Motor neuron (in vitro differentiated cells): ENCODE measurements around the gene THEM5. TPM values are rescaled to one million over a fixed set of nuclear protein-coding genes. Genes with fewer than 3 reads are reported as not detected.

ENCODE experiments used
- ATAC-seq, 8 experiments: fragments of 200-7000 bp; cut with Tn5 transposase; replicated peaks in 6 of 8; 2 replicates each; pipeline ENCODE4 v1.8.0; 2021; ENCODE audit warnings: mild to moderate bottlenecking in 8 of 8, moderate library complexity in 8 of 8
- H3K27ac ChIP-seq, 2 donors: fragments of 250-450 bp; sonication (Bioruptor Pico); 2 replicates each; pipeline ENCODE4 v1.9.0; 2021; ENCODE audit warnings: antibody characterized with exemption in 2 of 2, mild to moderate bottlenecking in 2 of 2, moderate library complexity in 1 of 2
- H3K4me1 ChIP-seq, 2 donors: fragments of 250-450 bp; sonication (Bioruptor Pico); replicated peaks in 1 of 2; 2 replicates each; pipeline ENCODE4 v1.6.1; 2021; ENCODE audit warnings: antibody characterized with exemption in 2 of 2, mild to moderate bottlenecking in 2 of 2, moderate library complexity in 1 of 2
- H3K4me3 ChIP-seq, 5 donors: fragments of 250-450 bp; sonication (Bioruptor Pico); 2 replicates each; pipeline ENCODE4 v1.9.0; 2021; ENCODE audit warnings: antibody characterized with exemption in 5 of 5, mild to moderate bottlenecking in 5 of 5, moderate library complexity in 4 of 5
- WGBS, 10 experiments: fragments of 450-650 bp; shearing (Covaris generic); methylation state at CpG; one replicate each; pipeline ENCODE4 v1.0.0; 2022; 5-methylcytosine and 5-hydroxymethylcytosine counted together
- in situ Hi-C, 9 experiments: fragments of 400-800 bp; cut with MboI; loops; one replicate each; pipeline ENCODE4 v1.15.0; 2021; ENCODE audit warnings: low sequenced_read_pairs in 9 of 9, low pct_unique_long_range_greater_than_20kb in 2 of 9; ENCODE audit not compliant: unreplicated experiment in 9 of 9
- total RNA-seq, 8 experiments: library from RNA; unstranded; fragments of 300-600 nt; gene quantifications; 2 replicates each; pipeline versions ENCODE4 v1.2.3 to v1.2.4, GENCODE V29; 2022

THEM5 gene
- total RNA-seq, 8 experiments from 2014 or later = 1.8 TPM; not detected in 7

- Histone ChIP-seq H3K27ac (no peak overlapping the region), H3K4me1 (peaks cover 4 to 11% of the 10 kb centered on the region in 2 donors), H3K4me3 (no peak overlapping the region)
- WGBS, 10 experiments = 0 to 70% (median 41%) methylated on average over 1 to 7 of the region's 10 CpGs; no CpG with 5 or more reads in 3 of the 10 experiments
- peak in 4 of 8 experiments; percentile 7 to 65 (median 10) for ATAC-seq
- in situ Hi-C loops = no loop called here
These were observed 21.1 kb downstream of the THEM5 start for GRCh38 chr1:151832318-151832980.

GRCh38 chr1:151831605-151832004 lies 21.9 kb downstream of the THEM5 start, which contains the start of gene RORC:
Gene RORC (minus strand): TSS chr1:151831802. CDS start chr1:151831764, 38 bp downstream.
- in situ Hi-C loops = no loop called here
- no peak within 1 kb of the TSS for H3K27ac ChIP-seq
- no peak within 1 kb of the TSS for H3K4me3 ChIP-seq
- ATAC-seq = no peak
- peaks cover 4 to 11% of the 10 kb centered on the region in 2 donors for H3K4me1 ChIP-seq
- WGBS, 10 experiments = 36 to 83% (median 66%) methylated on average over 1 to 3 of the region's 5 CpGs; no CpG with 5 or more reads in 5 of the 10 experiments

- in situ Hi-C loops = no loop called here
- 47 to 100% (median 86%) methylated on average over 1 to 3 of the region's 4 CpGs; no CpG with 5 or more reads in 2 of the 10 experiments for WGBS, 10 experiments
- H3K4me1 ChIP-seq = peaks cover 4 to 11% of the 10 kb centered on the region in 2 donors
- no peak for ATAC-seq
- no peak overlapping the region for H3K4me3 ChIP-seq
- H3K27ac ChIP-seq = no peak overlapping the region
These were observed 22.3 kb downstream of the THEM5 start for GRCh38 chr1:151831256-151831591.

- WGBS, 10 experiments = 60 to 93% (median 89%) methylated on average over 1 to 3 of the region's 6 CpGs; no CpG with 5 or more reads in 7 of the 10 experiments
- H3K27ac ChIP-seq = no peak overlapping the region
- H3K4me1 ChIP-seq = peaks cover 4 to 11% of the 10 kb centered on the region in 2 donors
- no peak overlapping the region for H3K4me3 ChIP-seq
- no peak for ATAC-seq
- in situ Hi-C loops = no loop called here
These were observed 23.5 kb downstream of the THEM5 start for GRCh38 chr1:151830055-151830454.

GRCh38 chr1:151829352-151830046 lies 24.0 kb downstream of the THEM5 start:
- no peak overlapping the region for H3K4me3 ChIP-seq
- H3K4me1 ChIP-seq = peaks cover 4 to 11% of the 10 kb centered on the region in 2 donors
- in situ Hi-C loops = no loop called here
- 9 to 100% (median 44%) methylated on average over 1 to 4 of the region's 4 CpGs; no CpG with 5 or more reads in 4 of the 10 experiments for WGBS, 10 experiments
- no peak for ATAC-seq
- no peak overlapping the region for H3K27ac ChIP-seq

GRCh38 chr1:151828921-151829320 lies 24.6 kb downstream of the THEM5 start:
- H3K4me3 ChIP-seq = no peak overlapping the region
- 0 to 50% (median 20%) methylated on average over 1 to 3 of the region's 12 CpGs; no CpG with 5 or more reads in 5 of the 10 experiments for WGBS, 10 experiments
- H3K4me1 ChIP-seq = peaks cover 4 to 11% of the 10 kb centered on the region in 2 donors
- peak; percentile 33 to 89 (median 85) for ATAC-seq
- no peak overlapping the region for H3K27ac ChIP-seq
- in situ Hi-C loops = no loop called here

- peaks cover 4 to 11% of the 10 kb centered on the region in 2 donors for H3K4me1 ChIP-seq
- 60 to 100% (median 75%) methylated on average over 1 to 3 of the region's 9 CpGs; no CpG with 5 or more reads in 7 of the 10 experiments for WGBS, 10 experiments
- no peak overlapping the region for H3K4me3 ChIP-seq
- in situ Hi-C loops = no loop called here
- ATAC-seq = no peak
- H3K27ac ChIP-seq = no peak overlapping the region
These were observed 25.7 kb downstream of the THEM5 start for GRCh38 chr1:151827853-151828252.

GRCh38 chr1:151825751-151826660 lies 27.5 kb downstream of the THEM5 start:
- 49 to 83% (median 77%) methylated on average over 1 to 10 of the region's 21 CpGs; no CpG with 5 or more reads in 3 of the 10 experiments for WGBS, 10 experiments
- Histone ChIP-seq H3K4me3 (no peak overlapping the region), H3K4me1 (peaks cover 4 to 11% of the 10 kb centered on the region in 2 donors), H3K27ac (no peak overlapping the region)
- in situ Hi-C loops = no loop called here
- peak in 3 of 8 experiments; percentile 31 to 62 (median 61) for ATAC-seq

GRCh38 chr1:151825204-151825603 lies 28.3 kb downstream of the THEM5 start:
- in situ Hi-C loops = no loop called here
- ATAC-seq = no peak
- no peak overlapping the region for H3K27ac ChIP-seq
- whole genome bisulfite sequencing, 10 experiments = 36 to 100% (median 69%) methylated on average over 1 to 6 of the region's 9 CpGs; no CpG with 5 or more reads in 5 of the 10 experiments
- H3K4me3 ChIP-seq = no peak overlapping the region
- H3K4me1 ChIP-seq = peaks cover 4 to 11% of the 10 kb centered on the region in 2 donors

- in situ Hi-C loops = no loop called here
- no peak for ATAC-seq
- Histone ChIP-seq H3K4me3 (no peak overlapping the region), H3K4me1 (peaks cover 0 to under 1% of the 10 kb centered on the region in 2 donors), H3K27ac (no peak overlapping the region)
- WGBS, 10 experiments = 49 to 100% (median 65%) methylated on average over 1 to 7 of the region's 8 CpGs; no CpG with 5 or more reads in 4 of the 10 experiments
These were observed 30.3 kb downstream of the THEM5 start for GRCh38 chr1:151823175-151823574.

- ATAC-seq = no peak
- in situ Hi-C loops = no loop called here
- Histone ChIP-seq H3K4me1 (no peaks in the 10 kb centered on the region), H3K4me3 (no peak overlapping the region), H3K27ac (no peak overlapping the region)
- WGBS, 10 experiments = 0 to 60% (median 50%) methylated on average over 2 to 6 of the region's 7 CpGs; no CpG with 5 or more reads in 6 of the 10 experiments
These were observed 31.1 kb downstream of the THEM5 start for GRCh38 chr1:151822404-151822803.

GRCh38 chr1:151820940-151821339 lies 32.6 kb downstream of the THEM5 start:
- 0 to 60% (median 30%) methylated on average over 2 of the region's 2 CpGs; no CpG with 5 or more reads in 4 of the 10 experiments for WGBS, 10 experiments

More at GRCh38 chr1:151820940-151821339, 32.6 kb downstream of the THEM5 start:
- no peak overlapping the region for H3K27ac ChIP-seq
- ATAC-seq = no peak
- in situ Hi-C loops = no loop called here
- no peaks in the 10 kb centered on the region for H3K4me1 ChIP-seq
- no peak overlapping the region for H3K4me3 ChIP-seq
